Fibroblast of mammary gland (primary cell): ENCODE measurements around the gene SKI.

Experiments
- DNase-seq: peaks from one replicate; pipeline ENCODE4 v3.0.0-alpha.2; 2010; ENCODE audit warnings: low read depth
- H3K4me3 ChIP-seq: 2 replicates; pipeline ENCODE4 v1.5.1; 2011; ENCODE audit warnings: low read depth, mild to moderate bottlenecking, low read length, moderate library complexity; ENCODE audit not compliant: control insufficient read depth
- CTCF ChIP-seq: conservative IDR thresholded peaks from 2 replicates; pipeline ENCODE4 v1.5.1; 2011; ENCODE audit warnings: low read depth, low read length, inconsistent platforms; ENCODE audit not compliant: control insufficient read depth, insufficient read depth

SKI gene

GRCh38 chr1:2248854-2249558 lies 20.9 kb downstream of the SKI start:
- no peak for TF ChIP-seq CTCF
- no peak overlapping the region for H3K4me3 ChIP-seq
- no peak for DNase-seq

- no peak for DNase-seq
- H3K4me3 ChIP-seq: no peak overlapping the region
- no peak for TF ChIP-seq CTCF
Observed at GRCh38 chr1:2249559-2249906, 21.4 kb downstream of the SKI start.

GRCh38 chr1:2250721-2251281 lies 22.7 kb downstream of the SKI start:
- no peak for DNase-seq
- no peak for TF ChIP-seq CTCF
- H3K4me3 ChIP-seq: no peak overlapping the region

- TF ChIP-seq CTCF: no peak
- DNase-seq: no peak
Observed at GRCh38 chr1:2251363-2251762, 23.2 kb downstream of the SKI start.

GRCh38 chr1:2251786-2252185 lies 23.7 kb downstream of the SKI start:
- H3K4me3 ChIP-seq: no peak overlapping the region
- no peak for TF ChIP-seq CTCF
- no peak for DNase-seq

More at GRCh38 chr1:2251363-2251762, 23.2 kb downstream of the SKI start:
- H3K4me3 ChIP-seq: no peak overlapping the region

GRCh38 chr1:2252423-2252822 lies 24.3 kb downstream of the SKI start:
- no peak for DNase-seq
- TF ChIP-seq CTCF: no peak
- no peak overlapping the region for H3K4me3 ChIP-seq
